IPS-NIHi11 (cell line): ENCODE measurements around the gene DENND6B.
"Not testable (repeated sequence)": the region's sequence is repeated elsewhere in the genome, so short reads cannot be mapped to it uniquely, and the experiment has no call there.

Experiments used
- DNase-seq: peaks from one replicate; pipeline ENCODE4 v3.0.0; 2012; ENCODE audit warnings: mixed read lengths, low spot score

The DENND6B gene

GRCh38 chr22:50273352-50273751 lies 53.5 kb downstream of the DENND6B start:
- not testable (repeated sequence) for DNase-seq

- no peak for DNase-seq
These were observed 54.6 kb downstream of the DENND6B start for GRCh38 chr22:50272044-50272802.

DNA sequence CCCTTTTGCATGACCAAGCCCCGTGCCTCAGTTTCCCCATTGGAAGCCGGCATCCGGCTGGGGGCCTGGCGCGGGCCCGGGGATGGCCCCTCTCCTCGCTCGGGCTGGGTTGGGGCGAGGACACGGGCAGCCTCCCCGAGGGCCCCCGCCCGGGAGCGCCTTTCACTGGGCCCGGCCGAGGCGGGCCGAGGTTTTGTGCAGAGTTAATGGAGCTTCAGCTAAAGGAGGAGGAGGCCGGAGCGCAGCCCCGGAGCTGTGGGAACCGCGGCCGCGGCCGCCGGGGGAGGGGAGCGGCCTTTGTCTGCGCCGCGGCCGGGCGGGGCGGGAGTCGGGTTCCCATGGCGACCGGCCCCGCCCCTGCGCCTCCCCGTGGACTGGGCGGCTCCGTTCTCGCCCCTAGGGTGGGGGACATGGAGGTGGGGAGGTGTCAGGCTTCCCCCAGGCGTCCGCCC lies 55.3 kb downstream of the DENND6B start:
- peak; percentile 86 for DNase-seq

DNA sequence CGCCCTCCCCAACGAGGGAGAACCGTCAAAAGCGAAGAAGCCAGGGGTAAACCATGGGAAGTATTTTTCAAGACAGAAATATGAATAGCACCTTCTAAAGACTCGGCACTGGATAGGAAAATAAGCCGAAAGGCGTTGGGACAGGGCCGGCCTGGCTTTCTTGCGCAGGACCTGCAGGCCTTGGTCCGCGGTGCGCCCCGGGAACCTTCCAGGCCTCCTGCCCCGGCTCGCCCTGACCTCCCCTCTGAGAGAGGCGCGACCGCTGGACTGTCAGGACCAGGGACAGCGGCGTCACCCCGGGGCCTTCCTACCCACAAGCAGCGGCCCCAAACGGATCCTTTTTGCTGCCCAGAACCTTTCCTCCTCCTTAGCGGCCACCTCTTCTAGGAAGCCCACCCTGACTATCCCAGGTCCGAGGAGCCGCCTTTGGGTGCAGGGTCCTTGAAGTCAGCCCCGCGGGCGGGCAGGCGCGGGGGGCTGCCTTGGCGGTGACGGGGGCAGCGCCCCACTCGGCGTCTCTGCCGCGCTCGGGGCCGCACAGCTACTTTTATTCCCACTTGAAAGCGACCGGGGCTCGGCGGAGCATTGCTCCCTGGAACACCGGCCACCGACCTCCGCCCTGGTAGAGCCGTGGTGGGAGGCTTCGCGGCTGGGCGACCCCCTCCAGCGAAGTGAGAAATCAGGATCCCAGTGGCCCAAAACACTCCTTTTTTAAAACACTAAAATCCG lies 56.0 kb downstream of the DENND6B start:
- peak; percentile 86 for DNase-seq

DNA sequence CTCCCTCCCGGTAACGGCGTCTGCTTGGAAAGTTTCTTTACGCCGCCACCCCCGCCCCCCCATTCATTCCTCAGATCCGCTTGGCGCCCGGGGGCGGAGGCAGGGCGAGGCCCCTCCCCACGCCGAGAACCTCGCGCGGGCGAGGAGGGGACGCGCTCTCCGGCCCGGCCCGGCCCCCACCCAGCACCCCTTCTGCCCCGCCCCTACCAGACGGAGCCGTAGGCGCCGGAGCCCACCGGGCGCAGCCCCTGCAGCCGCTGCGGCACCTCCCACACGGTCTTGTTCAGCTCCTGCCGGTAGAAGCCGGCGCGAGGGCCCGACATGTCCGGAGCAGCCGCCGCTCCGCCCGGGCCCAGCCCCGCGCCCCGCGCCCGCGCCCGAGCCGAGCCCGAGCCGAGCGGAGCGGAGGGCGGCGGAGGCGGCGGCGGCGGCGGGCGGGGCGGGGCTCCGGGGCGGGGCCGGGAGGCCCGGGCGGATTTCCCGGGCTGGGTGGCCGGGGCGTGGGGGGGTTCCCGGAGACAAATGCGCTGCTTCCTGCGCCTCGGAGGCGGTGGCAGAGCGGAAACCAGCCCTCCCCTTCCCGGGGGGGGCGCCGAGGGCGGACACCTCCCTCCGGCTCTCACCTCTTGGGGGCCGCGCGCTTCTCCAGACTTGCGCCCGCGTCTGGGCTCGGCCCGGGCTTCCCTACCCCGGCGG lies 56.7 kb downstream of the DENND6B start, which contains the start of gene MAPK11:
MAPK11 (minus strand) TSS at position 411 of the 696 bp plus-strand sequence; CDS start at position 323, 88 bp downstream.
- DNase-seq, result no peak

DNA sequence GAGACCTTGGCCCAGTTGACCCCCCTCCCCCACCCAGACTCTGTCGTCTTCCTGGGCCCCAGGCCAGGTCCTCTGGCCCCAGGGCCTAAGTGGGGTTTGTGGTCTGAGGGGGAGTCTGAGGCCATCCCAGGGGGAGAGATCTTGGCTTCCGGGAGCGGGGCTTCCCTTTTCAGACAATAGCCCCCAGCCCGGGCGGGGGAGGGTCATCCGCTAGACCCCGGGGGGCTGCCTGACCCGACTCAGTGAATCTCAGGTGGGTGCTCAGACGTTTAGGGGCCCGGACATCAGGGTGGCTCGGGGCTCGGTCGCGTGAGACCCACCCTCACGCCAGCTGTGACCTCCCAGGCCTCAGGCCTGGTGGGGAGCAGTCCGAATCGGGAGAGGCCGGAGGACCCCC lies 57.2 kb downstream of the DENND6B start:
- no peak for DNase-seq

- no peak for DNase-seq
These were observed 58.1 kb downstream of the DENND6B start for GRCh38 chr22:50268655-50269113.

GRCh38 chr22:50267591-50268390 lies 59.0 kb downstream of the DENND6B start:
- DNase-seq, result peak; percentile 88

DNA sequence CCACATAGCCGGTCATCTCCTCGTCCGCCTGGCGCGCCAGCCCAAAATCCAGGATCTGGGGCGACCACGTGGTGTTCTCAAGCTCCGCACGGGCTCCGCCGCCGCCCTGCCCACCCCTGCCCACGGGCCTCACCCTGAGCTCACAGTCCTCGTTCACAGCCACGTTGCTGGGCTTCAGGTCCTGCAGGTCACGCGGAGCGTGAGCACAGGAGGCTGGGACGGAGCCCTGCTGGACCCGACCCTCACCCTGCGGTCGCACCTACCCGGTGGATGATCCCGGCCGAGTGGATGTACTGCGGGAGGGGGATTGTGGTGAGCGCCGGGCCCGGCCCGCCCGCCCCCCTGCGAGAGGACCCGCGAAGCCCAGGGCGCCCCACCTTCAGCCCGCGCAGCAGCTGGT lies 59.8 kb downstream of the DENND6B start:
- no peak for DNase-seq

- no peak for DNase-seq
These were observed 61.7 kb downstream of the DENND6B start for GRCh38 chr22:50264946-50265669.

DNA sequence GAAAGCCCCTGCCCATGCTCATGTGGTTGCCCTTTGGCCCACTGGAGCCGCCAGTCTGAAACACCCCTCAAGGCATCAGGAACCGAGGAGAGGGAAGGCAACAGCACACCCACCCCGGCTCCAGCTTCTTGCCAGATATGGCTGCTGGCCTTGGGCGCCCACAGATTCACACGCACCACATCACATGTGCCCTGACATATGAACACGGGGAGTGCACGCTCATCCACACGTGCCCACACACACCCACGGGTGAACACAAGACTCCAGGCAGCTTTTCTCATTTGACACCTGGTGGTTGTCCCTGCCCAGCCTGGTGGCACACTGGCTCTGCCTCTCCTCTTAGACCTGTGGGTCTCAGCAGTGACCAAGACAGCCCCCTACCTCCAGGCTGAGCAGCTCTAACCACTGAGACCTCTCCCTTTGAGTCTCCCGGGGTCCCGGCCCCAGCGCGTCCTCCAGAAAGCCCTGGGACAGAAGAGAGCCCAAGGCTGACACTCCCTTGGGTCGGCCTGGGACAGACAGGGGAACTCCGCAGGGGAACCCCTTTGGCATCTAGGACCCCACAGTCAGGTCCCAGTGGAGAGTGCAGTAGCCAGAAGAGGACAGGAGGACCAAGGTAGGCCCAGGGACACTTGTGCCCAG lies 62.6 kb downstream of the DENND6B start:
- no peak for DNase-seq

DNA sequence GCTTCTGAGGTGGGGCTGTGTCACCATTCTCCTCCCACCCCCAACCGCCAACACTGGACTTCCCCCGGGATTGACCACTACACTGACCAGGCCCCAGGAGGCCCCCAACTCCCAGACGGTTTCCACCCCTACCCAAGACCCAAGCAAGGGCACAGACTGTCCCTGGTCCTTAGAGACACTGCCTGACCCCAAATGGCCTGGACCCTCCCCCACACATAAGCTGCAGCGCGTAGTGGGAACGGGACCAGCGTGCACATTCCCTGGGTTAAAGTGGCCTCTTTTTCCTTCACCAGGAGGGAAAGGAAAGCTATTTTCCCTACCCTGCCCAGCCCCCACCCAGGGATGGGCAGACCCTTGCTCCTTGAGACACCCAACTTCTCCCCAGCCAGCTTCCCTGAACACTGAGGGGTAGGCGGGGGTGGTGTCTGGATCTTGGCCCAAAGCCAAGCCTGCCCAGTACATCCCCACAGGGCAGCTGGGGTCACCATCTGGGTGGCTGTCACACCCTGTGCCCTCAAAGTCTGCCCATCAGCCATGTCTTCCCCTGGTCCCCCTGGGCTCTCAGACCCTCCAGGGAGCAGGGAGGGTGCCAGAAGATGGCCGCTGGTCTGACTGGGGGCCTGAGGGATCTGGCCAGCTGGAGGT lies 63.7 kb downstream of the DENND6B start:
- no peak for DNase-seq

DNA sequence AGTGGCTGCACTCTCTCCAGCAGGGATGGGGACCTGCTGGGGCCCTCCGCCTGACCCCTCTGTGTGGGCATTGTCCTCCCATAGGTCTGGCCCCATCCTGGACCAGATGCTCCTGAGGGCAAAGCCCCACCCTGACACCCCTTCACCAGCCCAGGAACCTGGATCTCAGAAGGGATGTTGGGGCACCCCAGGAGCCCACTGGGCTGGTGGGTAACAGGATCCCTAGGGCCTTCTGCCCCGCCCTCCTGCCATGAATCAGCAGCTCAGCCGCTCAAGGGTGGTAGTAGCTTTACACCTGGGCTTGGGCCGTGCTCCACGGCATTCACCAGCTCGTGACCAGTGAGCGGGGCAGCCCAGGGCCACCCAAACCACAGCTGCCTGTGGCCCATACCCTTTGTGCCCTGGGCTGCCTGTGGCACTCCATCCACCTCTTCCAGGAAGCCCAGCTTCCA lies 64.3 kb downstream of the DENND6B start:
- DNase-seq, result no peak

GRCh38 chr22:50261615-50262459 lies 65.0 kb downstream of the DENND6B start, which contains the start of gene MAPK12:
Gene MAPK12 (minus strand): TSS chr22:50261683. CDS start chr22:50261509, 174 bp downstream.
- DNase-seq, result peak; percentile 93

GRCh38 chr22:50260801-50261614 lies 65.8 kb downstream of the DENND6B start:
- DNase-seq, result peak; percentile 70

DNA sequence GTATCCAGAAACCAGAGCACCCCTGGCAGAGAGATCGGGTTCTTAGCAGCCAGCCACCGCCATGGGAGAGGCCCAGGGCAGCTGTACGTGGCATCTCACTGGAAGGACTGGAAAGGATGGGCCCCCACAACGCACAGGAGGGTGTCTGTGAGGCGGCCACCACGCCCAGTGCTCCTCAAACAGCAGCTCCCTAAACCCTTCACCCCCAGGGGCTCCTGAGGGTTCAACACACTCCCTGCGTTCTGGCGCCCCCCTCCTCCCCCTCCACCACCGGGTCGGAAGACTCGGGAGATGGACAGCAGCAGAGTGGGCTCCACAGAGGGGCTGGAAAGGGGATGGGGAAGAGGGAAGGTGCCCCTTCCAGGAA lies 66.4 kb downstream of the DENND6B start:
- no peak for DNase-seq

DNA sequence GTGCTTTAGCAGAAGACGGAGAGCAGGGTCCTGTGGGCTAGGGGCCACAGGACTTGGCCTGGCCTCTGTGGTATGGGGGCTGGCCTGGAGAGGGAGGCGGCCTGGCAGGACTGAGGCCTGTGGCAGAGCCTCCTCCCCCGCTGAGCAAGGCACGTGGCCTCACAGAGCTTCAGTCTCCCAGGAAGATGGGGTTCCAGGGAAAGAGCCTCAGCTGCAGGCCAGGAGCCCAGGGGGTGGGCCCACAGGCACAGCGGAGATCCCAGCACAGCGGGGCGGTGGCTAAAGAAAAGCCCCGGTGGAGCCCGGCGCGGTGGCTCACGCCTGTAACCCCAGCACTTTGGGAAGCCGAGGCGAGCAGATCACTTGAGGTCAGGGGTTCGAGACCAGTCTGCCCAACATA lies 67.5 kb downstream of the DENND6B start:
- DNase-seq, result no peak
